HG02588 (cell line): ENCODE measurements around the gene SHROOM3.

Source experiments
- ATAC-seq: cut with Tn5 transposase; IDR thresholded peaks from one replicate; pipeline ENCODE4 v1.9.1; 2021; ENCODE audit warnings: mild to moderate bottlenecking, moderate library complexity; ENCODE audit not compliant: unreplicated experiment

SHROOM3 gene

DNA sequence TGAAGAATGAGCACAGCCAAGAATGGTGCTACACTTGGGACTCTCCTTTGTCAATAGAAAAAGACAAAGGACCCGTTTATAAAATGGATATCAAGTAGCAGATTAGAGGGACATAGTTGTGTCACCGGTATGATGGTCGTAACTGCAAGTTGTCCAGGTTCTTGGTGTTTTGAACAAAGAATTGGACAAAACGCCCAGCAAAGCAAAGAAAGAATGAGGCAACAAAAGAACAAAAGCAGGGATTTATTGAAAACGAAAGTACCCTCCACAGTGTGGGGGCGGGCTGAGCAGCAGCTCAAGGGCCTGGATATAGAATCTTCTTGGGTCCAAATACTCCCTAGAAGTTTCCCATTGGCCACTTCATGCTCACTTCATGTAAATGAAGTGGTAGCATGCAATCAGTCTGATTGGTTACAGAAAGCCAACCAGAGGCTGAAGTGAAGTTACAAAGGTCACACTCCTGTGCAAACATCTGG is 54.7 kb downstream of the SHROOM3 start:
- no peak for ATAC-seq

DNA sequence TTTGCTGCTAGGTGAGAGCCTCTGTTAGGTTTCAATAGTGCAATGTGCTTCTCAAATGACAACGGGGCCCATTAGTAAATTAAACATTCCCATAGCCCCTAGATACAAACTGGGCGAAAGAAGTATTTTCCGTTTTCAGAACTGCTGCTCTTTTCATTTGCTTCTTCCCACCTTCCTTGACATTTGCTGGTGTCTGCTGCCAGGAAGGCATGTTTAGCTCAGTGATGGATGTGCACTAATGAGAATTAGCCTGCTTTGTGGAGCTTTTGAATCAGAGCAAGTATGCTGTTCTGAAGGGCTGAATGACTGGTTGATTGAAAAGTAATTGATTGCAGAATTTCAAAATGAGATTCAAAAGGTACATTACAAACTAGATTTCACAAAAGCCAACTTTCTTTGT is 57.0 kb downstream of the SHROOM3 start:
- no peak for ATAC-seq

DNA sequence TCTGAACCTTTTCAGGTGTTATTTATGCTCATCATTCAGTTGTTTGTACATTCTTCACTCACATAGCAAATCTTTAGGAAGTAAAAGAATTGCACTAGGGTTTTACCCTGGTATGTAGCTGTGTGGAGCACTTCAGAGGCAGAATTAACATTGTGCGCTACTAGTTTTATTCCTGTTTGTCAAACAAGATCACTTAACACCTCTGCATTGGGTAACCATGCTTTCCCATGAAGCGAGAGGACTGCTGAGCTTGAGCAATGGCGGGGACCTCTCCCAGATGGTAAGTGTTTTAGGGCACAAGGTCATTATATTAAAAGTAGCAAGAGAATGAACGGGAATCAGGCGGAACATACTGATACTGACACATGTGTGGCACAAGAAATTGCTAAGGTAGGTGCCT is 59.2 kb downstream of the SHROOM3 start:
- ATAC-seq, result no peak

DNA sequence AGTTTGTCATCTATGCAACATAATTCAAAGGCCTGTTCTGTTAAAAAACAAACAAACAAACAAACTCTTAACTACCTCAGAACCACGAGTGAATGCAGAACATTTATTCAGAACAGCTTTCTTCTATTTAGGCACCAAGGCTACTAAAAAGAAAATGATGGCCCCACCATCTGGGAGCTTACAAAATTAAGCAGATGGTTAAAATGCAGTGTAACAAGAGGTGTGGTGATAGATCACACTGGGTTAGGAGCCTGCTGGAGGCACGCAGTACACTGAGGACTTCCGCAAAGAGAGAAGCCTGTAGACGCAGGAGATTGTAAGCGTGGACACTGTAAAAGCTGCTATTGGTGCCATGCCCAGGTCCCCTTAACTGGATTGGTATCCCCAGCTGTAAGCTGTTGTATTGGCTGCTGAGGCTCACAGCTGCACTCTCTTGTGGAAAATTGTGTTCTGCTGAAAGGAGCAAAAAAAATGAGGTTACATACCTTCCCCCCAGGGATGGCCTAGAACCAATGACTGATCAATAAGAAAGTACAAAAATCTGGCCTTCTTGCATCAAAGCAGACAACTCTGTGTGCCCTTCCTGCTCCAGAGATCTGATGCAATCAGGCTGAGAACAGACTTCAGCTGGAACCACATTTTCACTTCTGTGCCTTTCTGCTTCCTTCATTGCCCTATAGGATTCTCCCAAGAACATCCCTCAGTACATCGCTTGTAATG is 60.0 kb downstream of the SHROOM3 start:
- ATAC-seq, result no peak

DNA sequence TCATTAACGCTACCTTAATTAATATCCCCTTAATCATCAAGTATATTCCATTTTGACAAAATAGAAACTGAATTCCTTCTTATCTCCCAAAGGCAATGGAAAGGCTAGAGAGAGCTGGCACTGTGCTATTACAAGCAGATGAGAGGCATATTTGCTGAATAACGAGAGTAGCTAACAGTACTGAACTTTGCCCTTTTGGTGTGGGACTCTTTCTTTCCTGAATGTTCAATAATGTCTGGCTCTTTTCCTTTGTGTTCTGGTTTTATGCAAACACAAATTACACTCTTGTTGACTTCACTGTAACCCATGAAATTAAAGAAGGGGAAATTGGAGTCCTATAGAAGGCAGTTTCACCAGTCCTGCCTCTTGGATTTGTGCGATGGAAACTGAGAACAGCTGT is 63.5 kb downstream of the SHROOM3 start:
- no peak for ATAC-seq

DNA sequence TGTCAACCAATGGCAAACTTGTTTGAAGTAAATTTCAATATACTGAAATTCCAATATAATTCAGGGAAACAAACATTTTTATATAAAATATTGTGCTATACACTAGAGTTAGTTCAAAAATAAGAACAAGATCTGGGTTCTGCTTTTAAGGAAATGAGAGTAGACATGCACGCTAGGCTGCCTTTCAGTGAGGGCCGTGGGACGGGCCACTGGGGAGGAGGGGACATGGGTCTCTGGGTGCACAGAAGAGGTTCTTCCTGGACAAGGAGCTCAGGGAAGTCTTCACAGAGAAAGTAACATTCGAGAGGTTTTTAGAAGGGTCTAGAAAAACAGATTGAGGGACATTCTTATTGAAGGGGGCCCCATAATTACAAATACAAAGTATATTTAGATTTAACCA is 64.4 kb downstream of the SHROOM3 start:
- no peak for ATAC-seq

DNA sequence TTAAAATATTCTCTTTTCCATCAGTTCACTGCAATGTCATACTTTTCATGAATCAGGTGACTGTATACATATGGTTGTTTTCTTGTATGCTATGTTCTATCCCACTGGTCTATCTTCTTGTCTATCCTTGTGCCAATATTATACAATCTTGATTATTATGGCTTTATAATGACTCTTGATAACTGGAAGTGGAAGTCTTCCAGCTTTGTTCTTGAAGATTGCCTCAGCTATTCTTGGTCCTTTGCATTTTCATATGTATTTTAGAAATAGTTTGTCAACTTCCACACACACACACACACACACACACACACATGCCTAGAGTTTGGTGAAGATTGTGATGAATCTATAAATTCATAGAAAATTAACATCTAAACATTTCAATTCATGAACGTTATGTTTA is 67.9 kb downstream of the SHROOM3 start:
- no peak for ATAC-seq

DNA sequence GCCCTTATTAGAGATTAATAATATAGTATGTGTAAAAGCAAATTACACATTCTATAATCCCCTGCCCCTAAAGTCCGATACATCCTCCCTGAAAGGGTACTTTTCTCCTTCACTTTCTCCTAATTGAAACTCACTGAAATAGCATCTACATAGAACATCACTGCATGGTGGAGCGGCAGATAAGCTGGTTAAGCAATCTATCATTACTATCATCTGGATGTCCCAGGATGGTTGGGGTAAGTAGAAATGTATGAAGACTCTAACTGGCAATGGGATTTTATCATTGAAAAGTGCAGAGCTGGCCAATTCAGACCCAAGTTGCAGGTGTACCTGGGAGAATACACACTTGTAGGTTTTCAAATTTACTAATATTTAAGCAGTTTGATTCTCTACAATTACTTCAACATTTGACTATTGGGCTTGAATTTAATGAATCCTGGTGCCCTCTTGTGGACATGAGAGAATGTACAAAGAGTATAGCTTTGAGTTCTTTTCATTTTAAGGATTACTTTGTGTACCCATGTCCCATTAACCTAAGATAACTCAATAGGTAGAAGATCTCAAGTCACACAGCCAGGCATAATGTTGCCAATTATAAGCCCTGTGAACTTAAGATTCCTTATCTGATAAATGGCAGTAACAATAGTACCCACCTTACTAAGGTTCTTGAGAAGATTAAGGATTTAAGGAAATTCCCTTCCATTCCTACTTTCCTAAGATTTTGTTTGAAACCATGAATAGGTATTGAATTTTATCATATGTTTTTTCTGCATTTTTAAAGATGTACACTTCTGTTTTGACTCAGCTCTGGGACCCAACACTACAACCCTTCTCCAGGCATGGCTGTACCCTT is 69.8 kb downstream of the SHROOM3 start:
- ATAC-seq, result no peak

DNA sequence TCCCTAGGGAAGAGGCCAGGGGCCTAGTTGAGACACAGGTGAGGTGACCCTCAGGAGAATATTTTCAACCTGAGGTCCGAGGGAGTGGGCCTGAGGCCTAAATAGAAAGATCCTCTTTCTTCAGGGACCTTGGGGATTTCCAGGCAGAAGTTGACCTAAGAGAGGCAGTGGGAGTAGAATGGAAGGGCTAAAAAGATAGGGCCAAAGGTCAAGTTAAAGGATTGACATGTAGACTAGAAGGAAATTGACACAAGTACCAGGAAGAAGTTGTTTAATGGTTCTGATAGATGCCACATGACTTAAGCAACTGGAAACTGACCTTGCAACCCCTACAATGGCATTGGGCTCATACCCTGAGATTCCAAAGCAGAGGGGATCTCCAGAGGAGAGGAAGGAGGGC is 76.9 kb downstream of the SHROOM3 start:
- no peak for ATAC-seq

DNA sequence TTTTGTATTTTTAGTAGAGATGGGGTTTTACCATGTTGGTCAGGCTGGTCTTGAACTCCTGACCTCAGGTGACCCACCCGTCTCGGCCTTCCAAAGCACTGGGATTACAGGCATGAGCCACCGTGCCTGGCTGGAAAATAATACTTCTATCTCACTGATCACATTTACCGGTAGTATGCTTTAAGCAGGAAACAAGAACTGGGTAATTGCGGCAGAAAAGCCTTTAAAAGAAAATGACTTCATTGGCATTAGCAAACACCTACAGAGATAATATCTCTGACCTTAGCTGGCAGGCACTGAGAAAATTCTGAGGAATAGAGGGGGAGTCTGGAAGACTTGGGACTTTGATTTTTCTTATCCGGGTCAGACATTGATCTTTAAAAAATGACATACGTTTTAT is 78.5 kb downstream of the SHROOM3 start:
- no peak for ATAC-seq

DNA sequence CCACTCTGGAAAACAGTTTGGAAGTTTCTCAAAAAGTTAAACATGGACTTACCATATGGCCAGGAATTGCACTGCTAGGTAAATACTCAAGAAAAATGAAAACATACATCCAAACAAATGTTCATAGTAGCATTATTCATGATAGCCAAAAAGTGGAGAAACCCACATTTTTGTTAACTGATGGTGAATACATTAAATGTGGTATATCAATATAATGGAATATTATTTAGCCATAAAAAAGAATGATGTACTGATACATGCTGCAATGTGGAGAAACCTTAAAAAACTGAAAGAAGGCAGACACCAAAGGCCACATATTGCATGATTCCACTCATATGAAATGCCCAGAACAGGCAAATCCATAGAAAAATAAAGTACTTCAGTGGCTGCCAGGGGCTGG is 79.1 kb downstream of the SHROOM3 start:
- ATAC-seq, result no peak

DNA sequence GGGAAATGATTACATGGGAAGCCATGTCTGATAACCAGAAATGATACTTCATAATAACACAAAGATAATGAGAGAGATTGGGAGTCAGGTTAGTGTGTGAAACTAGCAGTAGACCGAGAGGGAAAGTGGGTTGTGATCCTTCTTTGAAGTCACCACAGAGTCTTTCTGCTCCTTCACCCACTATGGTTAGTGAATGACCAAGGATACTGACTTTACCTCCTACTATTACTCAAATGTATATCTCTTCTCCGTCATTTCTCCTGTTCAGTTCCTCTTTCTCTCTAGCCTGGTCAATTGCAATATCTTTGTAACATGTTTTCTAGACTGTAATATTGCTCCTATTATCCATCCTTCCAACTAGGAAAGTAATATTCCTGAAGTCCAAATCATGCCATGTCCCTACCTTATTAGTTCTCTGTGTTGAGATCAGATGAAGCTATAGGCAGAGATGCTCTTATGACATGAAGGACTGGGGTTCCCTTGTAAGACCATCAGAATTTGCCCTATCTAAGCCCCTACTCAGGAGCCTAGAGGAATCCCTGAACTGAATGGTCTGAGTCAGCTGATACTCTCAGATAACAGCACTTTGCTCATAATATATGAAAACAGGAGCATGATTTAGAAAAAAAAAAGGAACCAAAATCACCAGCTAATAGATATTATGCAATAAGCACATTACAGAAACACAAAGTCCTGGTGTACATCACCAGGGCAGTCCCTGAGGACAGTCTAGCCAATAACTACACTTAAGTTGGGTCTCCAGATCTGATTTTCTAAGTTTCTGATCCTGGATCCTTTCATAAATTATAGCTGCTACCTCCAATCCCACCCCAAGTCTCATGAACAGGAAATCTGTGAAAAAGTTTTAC is 81.2 kb downstream of the SHROOM3 start:
- ATAC-seq, result peak; percentile 84

DNA sequence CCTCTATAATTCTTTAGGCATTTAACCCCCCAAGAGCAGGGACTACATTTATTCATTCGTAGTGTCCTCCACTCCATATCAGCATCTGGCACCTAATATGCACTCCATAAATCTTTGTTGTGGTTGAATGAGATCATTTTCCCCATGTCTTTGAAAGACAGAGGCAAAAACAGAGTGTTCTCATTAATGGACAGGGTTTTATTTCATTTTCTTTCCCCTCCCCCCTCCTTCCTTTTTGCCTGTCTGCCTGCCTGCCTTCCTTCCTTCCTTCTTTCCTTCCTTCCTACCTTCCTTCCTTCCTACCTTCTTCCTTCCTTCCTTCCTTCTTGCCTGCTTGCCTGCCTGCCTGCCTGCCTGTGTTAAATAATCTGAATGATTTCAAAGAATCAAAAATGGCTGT is 83.2 kb downstream of the SHROOM3 start:
- no peak for ATAC-seq

DNA sequence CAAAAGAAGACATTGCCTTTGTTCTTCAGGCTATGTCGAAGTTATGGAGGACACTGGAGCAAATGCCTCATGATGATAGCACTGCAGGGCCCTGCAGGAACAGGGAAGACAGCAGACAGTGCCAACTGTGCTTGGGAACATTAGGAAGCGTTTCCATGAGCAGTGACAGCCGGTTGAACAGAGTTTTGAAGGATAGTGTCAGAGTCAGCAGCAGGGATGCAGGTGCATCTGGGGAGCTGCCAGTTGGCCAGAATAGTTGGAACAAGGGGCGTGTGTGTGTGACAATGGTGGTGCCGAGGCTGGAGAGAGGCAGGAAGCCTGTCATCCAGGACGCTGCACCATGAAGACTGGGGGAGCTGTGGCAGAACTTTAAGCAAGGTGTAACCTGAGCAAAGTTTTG is 88.6 kb downstream of the SHROOM3 start:
- ATAC-seq, result no peak

DNA sequence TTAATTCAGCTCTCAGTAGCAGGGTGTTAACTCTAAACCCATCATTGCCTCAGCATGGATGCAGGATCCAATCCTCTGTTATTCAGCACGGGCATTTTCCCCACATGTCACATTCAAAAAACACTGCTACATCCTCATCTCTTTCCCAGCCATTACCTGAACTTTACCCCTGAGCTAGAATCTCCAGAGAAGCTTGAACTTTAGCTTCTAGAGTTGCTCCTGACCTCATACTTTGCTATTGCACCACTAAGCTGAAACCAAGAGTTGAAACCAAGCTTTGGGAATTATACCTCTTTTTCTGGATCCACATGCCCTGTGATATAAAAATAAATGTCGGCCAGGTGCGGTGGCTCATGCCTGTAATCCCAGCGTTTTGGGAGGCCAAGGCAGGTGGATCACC is 90.7 kb downstream of the SHROOM3 start:
- ATAC-seq, result no peak

DNA sequence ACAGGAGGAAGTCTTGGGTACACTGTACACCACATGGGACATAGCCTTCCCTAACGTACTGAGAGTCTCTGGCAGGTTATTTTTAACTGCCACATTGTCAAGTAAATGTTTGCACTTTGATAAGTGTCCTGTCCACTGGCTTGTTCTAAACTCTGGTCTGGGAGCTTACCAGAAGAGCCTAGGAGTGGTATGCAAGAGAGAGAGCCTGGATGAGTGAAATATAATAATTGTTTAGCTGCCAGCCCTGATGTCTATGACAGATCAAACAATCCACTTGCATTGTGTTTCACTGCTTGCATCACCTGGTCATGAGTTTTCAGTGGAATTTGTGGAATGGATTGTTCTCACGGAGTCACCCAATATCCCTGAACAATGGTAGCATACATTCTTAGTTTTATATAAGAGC is 91.6 kb downstream of the SHROOM3 start:
- no peak for ATAC-seq

DNA sequence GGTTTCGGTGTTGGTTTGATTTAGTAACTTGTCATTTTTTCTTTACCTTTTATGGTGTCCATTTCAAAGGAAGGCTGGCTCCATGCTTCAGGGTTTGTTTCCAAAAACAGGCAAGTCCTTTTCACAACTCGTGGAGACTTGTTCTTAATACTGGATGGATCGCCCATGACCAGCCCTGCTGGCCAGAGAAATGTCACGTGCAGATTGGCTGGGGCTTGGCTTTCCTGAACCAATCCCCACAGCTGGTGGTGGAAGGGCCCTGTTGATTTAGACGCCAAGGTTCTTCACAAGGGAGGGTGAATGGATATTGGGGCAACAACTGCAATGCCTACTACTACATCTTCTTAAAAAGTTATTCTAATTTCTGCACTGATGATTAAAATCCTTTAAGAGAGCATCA is 92.6 kb downstream of the SHROOM3 start:
- no peak for ATAC-seq

DNA sequence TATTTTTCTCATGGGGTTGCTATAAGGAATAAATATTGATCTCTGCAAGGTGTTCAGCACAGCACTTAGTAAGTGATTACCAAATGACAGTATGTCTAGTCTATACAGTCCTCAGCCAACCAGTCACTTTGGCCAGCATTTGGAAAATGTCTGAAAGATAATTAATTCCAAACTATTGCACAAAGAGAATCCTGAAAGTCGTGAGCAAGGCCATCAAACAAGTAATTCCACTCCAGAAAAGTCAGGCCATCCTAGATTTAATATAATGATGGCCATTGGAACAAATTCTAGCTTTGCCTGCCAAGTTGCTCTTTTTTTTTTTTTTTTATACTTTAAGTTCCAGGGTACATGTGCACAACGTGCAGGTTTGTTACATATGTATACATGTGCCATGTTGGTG is 96.6 kb downstream of the SHROOM3 start:
- no peak for ATAC-seq

DNA sequence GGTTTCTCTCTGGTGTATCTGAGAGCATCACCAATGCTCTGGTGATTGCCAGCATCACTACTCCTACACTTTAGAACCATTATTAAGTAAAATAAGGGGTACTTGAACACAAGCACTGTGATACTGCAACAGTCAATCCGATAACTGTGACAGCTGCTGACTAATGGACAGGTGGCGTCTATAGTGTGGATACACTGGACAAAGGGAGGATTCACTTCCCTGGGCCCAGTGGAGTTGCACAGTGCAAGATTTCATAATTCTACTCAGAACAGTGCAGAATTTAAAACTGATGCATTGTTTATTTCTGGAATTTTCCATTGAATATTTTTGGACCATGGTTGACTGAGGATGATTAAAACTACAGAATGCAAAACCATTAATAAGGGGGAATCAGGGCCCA is 97.8 kb downstream of the SHROOM3 start:
- no peak for ATAC-seq

DNA sequence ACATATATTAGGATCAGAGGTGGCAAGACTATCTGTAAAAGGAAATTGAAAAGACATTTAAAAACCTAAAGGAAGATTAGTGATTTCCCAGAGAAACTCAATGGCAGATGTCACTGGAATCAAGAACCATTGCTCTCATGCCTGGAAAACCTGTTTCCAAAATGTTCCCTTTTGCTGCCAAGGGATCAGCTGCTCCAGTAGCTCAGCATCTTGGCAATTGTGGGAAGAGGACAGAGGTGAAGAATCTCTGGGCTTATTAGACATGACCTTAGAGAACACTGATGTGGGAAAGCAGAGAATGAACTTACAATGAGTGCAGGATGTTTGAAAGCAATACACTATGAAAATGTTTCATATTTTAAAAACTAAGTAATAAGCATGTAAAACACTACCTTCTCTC is 98.3 kb downstream of the SHROOM3 start:
- no peak for ATAC-seq

DNA sequence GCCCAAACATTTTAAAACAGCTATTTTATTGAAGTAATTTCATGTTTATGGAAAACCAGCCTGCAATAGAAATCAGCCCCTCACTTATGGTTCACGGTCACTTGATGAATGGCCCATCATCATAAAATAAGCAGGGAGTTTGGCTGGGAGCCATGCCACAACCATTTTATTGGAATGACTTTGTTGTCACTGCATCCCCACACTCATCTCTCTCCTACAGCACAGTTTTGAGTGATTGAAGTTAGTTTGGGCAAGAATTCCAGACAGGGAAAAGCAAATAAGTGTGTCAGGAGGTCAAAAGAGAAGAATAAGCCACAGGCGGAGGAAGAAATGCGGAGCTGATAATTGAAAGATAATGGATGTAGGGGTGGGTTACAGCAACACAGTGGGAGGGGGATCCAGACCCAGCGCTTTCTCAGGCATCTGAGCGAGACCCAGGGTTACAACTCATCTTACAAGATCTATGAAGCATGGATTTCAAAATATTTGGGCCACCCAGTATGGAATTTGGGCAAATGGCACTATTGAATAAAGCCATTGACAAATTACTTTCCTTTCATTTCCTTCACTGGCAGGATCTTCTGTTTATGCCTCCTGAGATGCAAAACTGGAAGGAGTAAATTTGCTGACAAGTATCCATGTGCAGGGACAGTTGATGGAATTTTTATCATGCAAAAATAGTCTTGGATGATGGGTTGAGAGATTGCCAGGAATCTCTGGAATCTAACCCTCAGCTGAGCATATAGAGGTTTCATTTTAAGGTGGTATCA is 100.8 kb downstream of the SHROOM3 start:
- no peak for ATAC-seq
